ENCODE data around the gene DNAAF5. TPM values are rescaled to one million over a fixed set of nuclear protein-coding genes. Genes with fewer than 3 reads are reported as not detected.

Gene DNAAF5
- total RNA-seq, 2 experiments from 2014 or later, result 42.6 to 58.5 TPM

DNA sequence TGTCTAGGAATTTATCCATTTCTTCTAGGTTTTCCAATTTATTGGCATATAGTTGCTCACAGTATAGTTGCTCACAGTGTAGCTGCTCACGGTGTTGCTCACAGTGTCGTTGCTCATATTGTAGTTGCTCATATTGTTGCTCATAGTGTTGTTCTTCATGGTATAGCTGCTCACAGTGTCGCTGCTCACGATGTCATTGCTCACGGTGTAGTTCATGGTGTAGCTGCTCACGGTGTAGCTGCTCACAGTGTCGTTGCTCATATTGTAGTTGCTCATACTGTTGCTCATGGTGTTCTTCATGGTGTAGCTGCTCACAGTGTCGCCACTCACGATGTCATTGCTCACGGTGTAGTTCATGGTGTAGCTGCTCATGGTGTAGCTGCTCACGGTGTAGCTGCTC is 8.3 kb downstream of the DNAAF5 start:
- intact Hi-C loops (cut with micrococcal nuclease; ENCODE audit: unreplicated experiment), result no loop called here
- peaks cover 62% of the 10 kb centered on the region for H3K79me2 ChIP-seq (ENCODE audit: insufficient read depth, low read depth, low read length)
- H3K4me2 ChIP-seq (ENCODE audit: low read length), result no peak overlapping the region
- peaks cover 93% of the 10 kb centered on the region for H3K36me3 ChIP-seq (ENCODE audit: insufficient read depth, low read length)
- no peaks in the 10 kb centered on the region for H4K20me1 ChIP-seq (ENCODE audit: insufficient read depth, low read length)
- ChIA-PET CTCF (ENCODE audit: unreplicated experiment) (interaction anchor here (0.6 kb wide), 1 partner anchor 586 kb away, joined by 3 read pairs; no protein-coding TSS in a partner anchor), POLR2A (no interaction called here)
- peaks cover 35% of the 10 kb centered on the region for H3K9me3 ChIP-seq (ENCODE audit: low read length)
- H3K4me1 ChIP-seq (ENCODE audit: insufficient read depth, low read length, poor library complexity, severe bottlenecking), result no peaks in the 10 kb centered on the region
- no peak for DNase-seq (ENCODE audit: low spot score)
- no peak overlapping the region for H3K4me3 ChIP-seq (ENCODE audit: low read depth, low read length, poor library complexity, severe bottlenecking)
- no peak for TF ChIP-seq EZH2phosphoT487 (IDR thresholded peaks at IDR 0.05; ENCODE audit: borderline replicate concordance, low read depth, low read length)
- TF ChIP-seq, protein P1, sequence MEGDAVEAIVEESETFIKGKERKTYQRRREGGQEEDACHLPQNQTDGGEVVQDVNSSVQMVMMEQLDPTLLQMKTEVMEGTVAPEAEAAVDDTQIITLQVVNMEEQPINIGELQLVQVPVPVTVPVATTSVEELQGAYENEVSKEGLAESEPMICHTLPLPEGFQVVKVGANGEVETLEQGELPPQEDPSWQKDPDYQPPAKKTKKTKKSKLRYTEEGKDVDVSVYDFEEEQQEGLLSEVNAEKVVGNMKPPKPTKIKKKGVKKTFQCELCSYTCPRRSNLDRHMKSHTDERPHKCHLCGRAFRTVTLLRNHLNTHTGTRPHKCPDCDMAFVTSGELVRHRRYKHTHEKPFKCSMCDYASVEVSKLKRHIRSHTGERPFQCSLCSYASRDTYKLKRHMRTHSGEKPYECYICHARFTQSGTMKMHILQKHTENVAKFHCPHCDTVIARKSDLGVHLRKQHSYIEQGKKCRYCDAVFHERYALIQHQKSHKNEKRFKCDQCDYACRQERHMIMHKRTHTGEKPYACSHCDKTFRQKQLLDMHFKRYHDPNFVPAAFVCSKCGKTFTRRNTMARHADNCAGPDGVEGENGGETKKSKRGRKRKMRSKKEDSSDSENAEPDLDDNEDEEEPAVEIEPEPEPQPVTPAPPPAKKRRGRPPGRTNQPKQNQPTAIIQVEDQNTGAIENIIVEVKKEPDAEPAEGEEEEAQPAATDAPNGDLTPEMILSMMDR (conservative IDR thresholded peaks at IDR 0.05; ENCODE audit: low read length), result no peak
- BruUV-seq (replicated peaks), result no TSS peak
- H3K9me2 ChIP-seq (ENCODE audit: insufficient read depth, low read length), result no peaks in the 10 kb centered on the region
- H2AFZ ChIP-seq (ENCODE audit: low read length), result no peak overlapping the region
- H3K27ac ChIP-seq (ENCODE audit: low read depth, low read length, poor library complexity, severe bottlenecking), result no peak overlapping the region

DNA sequence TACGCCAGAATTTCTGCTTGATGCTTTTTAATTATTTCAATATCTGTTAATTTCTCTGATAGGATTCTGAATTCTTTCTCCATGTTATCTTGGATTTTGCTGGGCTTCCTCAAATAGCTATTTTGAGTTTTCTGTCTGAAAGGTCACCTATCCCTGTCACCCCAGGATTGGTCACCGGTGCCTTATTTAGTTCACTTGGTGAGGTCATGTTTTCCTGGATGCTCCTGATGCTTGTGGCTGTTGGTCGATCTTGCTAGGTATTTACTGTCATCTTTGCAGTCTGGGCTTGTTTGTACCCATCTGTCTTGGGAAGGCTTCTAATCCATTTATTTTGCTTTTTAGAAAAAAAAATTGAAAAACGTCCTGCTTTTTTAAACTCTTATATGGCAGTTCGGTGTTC is 11.7 kb downstream of the DNAAF5 start:
- Histone ChIP-seq H3K4me3 (ENCODE audit: low read depth, low read length, poor library complexity, severe bottlenecking) (no peak overlapping the region), H2AFZ (ENCODE audit: low read length) (no peak overlapping the region), H3K79me2 (ENCODE audit: insufficient read depth, low read depth, low read length) (peaks cover 55% of the 10 kb centered on the region), H3K9me3 (ENCODE audit: low read length) (peaks cover 35% of the 10 kb centered on the region), H3K4me1 (ENCODE audit: insufficient read depth, low read length, poor library complexity, severe bottlenecking) (no peaks in the 10 kb centered on the region), H3K9me2 (ENCODE audit: insufficient read depth, low read length) (no peaks in the 10 kb centered on the region), H3K4me2 (ENCODE audit: low read length) (no peak overlapping the region), H3K36me3 (ENCODE audit: insufficient read depth, low read length) (peaks cover 88% of the 10 kb centered on the region), H3K27ac (ENCODE audit: low read depth, low read length, poor library complexity, severe bottlenecking) (no peak overlapping the region), H4K20me1 (ENCODE audit: insufficient read depth, low read length) (no peaks in the 10 kb centered on the region)
- POLR2A ChIA-PET, result no interaction called here
- no TSS peak for BruUV-seq (replicated peaks)
- TF ChIP-seq EZH2phosphoT487 (IDR thresholded peaks at IDR 0.05; ENCODE audit: borderline replicate concordance, low read depth, low read length), result no peak
- TF ChIP-seq, protein P1 (conservative IDR thresholded peaks at IDR 0.05; ENCODE audit: low read length), result no peak
- DNase-seq (ENCODE audit: low spot score), result no peak
- intact Hi-C loops (cut with micrococcal nuclease; ENCODE audit: unreplicated experiment), result no loop called here
- CTCF ChIA-PET (ENCODE audit: unreplicated experiment), result no interaction called here

GRCh38 chr7:738723-739454 is 12.4 kb downstream of the DNAAF5 start:
- Histone ChIP-seq H3K9me3 (ENCODE audit: low read length) (peaks cover 29% of the 10 kb centered on the region), H4K20me1 (ENCODE audit: insufficient read depth, low read length) (no peaks in the 10 kb centered on the region), H3K4me2 (ENCODE audit: low read length) (no peak overlapping the region), H3K4me1 (ENCODE audit: insufficient read depth, low read length, poor library complexity, severe bottlenecking) (no peaks in the 10 kb centered on the region), H3K79me2 (ENCODE audit: insufficient read depth, low read depth, low read length) (peaks cover 50% of the 10 kb centered on the region), H2AFZ (ENCODE audit: low read length) (no peak overlapping the region), H3K36me3 (ENCODE audit: insufficient read depth, low read length) (peaks cover 85% of the 10 kb centered on the region), H3K9me2 (ENCODE audit: insufficient read depth, low read length) (no peaks in the 10 kb centered on the region), H3K27ac (ENCODE audit: low read depth, low read length, poor library complexity, severe bottlenecking) (no peak overlapping the region), H3K4me3 (ENCODE audit: low read depth, low read length, poor library complexity, severe bottlenecking) (no peak overlapping the region)
- no peak for DNase-seq (ENCODE audit: low spot score)
- ChIA-PET CTCF (ENCODE audit: unreplicated experiment) (no interaction called here), POLR2A (no interaction called here)
- intact Hi-C loops (cut with micrococcal nuclease; ENCODE audit: unreplicated experiment), result no loop called here
- TF ChIP-seq, protein P1 (conservative IDR thresholded peaks at IDR 0.05; ENCODE audit: low read length), result no peak
- no peak for TF ChIP-seq EZH2phosphoT487 (IDR thresholded peaks at IDR 0.05; ENCODE audit: borderline replicate concordance, low read depth, low read length)
- BruUV-seq (replicated peaks), result no TSS peak
